Fibroblast of villous mesenchyme (primary cell): ENCODE results near the gene CLDN24. TPM values are rescaled to one million over a fixed set of nuclear protein-coding genes. Genes with fewer than 3 reads are reported as not detected.
"Not testable (repeated sequence)": the region's sequence is repeated elsewhere in the genome, so short reads cannot be mapped to it uniquely, and the experiment has no call there.

Experiments
- DNase-seq: peaks from one replicate; pipeline ENCODE4 v3.0.0-alpha.2; 2010; ENCODE audit warnings: low read depth
- H3K4me3 ChIP-seq: 2 replicates; pipeline ENCODE4 v1.5.1; 2011; ENCODE audit warnings: low read depth, mild to moderate bottlenecking, low read length
- total RNA-seq: library from RNA; depleted of rRNA; stranded (reverse); fragments of >200 nt; gene quantifications from 2 replicates; pipeline ENCODE4 v1.2.3, GENCODE V29; 2012
- TF ChIP-seq, protein P1 (sequence below): IDR thresholded peaks from 2 replicates; pipeline ENCODE4 v1.5.1; 2012; ENCODE audit warnings: low read depth, mild to moderate bottlenecking, low read length; ENCODE audit not compliant: insufficient read depth

Gene CLDN24
- total RNA-seq, 1 donor, result not detected

DNA sequence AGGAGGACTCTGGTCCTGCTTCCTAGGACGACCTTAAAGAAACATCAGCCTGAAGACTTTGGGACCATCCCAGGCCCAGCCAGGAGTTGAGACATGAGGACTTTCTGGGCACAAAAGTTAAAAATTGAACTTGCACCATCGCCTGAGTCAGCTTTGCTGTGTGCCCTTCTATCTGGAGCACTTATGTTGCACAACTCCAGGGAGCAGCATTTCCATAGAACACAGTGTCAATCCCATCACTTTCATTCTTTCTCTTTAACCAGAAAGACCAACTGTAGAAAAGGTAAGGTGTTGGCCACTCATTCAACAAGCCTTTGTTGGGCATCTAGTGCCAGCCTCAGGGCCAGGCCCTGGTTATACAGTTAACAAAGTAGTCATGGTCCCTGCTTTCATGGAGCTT lies 8.6 kb upstream of the CLDN24 start:
- TF ChIP-seq, protein P1, sequence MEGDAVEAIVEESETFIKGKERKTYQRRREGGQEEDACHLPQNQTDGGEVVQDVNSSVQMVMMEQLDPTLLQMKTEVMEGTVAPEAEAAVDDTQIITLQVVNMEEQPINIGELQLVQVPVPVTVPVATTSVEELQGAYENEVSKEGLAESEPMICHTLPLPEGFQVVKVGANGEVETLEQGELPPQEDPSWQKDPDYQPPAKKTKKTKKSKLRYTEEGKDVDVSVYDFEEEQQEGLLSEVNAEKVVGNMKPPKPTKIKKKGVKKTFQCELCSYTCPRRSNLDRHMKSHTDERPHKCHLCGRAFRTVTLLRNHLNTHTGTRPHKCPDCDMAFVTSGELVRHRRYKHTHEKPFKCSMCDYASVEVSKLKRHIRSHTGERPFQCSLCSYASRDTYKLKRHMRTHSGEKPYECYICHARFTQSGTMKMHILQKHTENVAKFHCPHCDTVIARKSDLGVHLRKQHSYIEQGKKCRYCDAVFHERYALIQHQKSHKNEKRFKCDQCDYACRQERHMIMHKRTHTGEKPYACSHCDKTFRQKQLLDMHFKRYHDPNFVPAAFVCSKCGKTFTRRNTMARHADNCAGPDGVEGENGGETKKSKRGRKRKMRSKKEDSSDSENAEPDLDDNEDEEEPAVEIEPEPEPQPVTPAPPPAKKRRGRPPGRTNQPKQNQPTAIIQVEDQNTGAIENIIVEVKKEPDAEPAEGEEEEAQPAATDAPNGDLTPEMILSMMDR, result no peak
- no peak for DNase-seq
- no peak overlapping the region for H3K4me3 ChIP-seq

DNA sequence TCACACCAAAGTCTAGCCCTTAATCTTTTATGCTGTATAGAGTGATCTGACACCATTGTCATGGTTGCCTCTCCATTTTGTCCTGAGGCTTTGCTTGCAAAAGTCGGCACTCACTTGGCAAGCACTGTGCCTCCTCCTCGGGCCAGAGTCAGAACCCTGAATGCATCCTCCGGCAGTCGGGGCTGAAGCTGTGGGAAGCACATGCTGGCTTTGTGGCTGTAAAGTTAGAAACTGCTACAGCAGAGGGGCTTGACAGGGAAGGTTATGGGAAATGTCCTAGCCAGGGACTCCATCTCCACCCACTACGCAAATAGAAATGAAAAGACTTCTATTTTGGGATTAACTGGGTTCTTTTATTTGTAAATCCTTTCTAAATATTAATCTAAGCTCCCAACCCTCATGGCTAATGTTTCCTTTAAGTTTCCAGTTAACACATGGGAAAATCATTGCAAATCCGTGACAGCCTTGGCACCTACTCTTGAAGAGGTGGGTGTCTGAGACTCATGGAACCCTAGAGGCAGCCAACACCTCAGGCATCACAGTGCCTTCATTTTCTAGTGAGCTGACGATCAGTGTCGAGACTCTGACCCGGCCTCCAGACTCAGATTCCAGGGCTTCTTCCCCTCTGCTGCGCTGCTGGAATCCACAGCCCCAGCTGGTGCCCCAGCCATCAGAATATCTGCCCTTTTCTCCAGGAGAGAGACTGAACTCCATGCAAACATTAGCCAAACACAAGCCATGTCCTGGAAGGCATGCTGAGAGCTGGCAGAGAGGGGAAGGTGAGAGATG lies 7.9 kb upstream of the CLDN24 start:
- TF ChIP-seq, protein P1, result no peak
- no peak overlapping the region for H3K4me3 ChIP-seq
- DNase-seq, result no peak

DNA sequence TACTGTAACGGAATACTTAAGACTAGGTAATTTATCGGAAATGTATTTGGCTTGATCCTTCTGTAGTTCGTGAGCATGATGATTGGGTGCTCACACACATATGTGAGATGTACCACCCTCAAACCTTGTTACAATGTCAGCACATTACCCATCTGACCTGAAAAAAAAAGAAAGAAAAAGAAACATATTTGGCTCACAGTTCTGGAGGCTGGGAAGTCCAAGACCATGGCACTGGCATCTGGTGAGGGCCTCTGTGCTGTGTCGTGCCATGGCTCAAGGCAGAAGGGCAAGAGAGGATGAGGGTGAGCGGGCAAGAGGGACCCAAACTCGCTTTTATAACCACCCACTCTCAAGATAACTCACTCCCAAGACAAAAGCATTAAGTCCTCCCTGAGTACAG lies 7.0 kb upstream of the CLDN24 start:
- DNase-seq, result no peak
- H3K4me3 ChIP-seq, result no peak overlapping the region
- TF ChIP-seq, protein P1, result no peak

DNA sequence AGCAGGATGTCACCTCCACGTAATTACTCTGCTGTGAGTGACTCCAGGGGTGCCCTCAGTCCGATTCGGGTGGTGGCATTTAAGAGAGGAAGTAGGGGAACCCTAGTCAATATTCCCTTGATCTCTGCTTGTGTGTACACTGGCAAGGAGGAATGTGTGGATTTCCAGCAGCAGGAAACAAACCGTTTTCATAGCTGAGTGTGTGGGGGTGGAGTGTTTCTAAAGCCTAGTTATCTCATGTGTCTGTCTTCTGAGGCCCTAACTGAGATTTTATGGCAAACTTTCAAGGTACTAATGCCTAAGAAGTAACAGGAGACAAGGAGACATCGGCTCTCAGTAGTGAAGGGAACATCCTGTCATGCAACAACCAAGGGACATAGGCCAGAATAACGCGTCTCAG lies 6.6 kb upstream of the CLDN24 start:
- TF ChIP-seq, protein P1, result no peak
- peak; percentile 22 for DNase-seq
- no peak overlapping the region for H3K4me3 ChIP-seq

DNA sequence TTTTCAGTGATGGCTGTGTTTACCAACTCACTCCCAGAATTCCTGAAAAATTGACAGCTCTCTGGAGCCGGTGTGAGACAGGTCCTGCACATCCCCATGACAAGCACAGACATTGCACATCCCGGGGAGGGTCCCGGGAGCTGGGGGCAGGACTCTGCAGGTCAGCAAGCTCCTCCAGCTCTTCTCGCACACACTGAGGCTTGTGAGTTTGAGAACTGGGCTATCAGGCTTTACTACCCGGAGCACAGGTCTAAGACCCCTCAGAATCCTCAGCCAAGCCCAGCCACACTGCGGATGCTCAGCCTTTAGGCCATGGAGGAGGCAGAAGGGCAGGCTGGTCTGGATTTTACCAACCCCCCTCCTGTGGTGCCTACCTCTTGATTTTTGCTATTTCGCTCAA lies 5.6 kb upstream of the CLDN24 start:
- TF ChIP-seq, protein P1, result no peak
- no peak overlapping the region for H3K4me3 ChIP-seq
- no peak for DNase-seq

DNA sequence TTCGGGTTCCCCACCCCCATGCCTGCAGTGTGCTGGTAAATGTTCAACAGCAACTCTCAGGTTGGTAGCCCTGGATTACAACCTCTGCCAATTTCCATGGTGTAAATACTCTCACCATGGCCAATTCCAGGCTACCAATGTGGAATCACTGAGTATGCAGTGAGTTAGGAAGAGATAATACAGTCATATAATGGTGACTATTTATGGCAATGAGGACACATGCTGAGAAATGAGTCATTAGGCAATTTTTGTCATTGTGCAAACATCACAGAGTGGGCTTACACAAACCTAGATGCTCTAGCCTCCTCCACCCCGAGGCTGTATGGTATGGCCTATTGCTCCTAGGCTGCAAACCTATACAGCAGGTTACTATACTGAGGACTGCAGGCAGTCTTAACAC lies 4.6 kb upstream of the CLDN24 start:
- no peak for DNase-seq
- no peak overlapping the region for H3K4me3 ChIP-seq
- TF ChIP-seq, protein P1, result no peak

DNA sequence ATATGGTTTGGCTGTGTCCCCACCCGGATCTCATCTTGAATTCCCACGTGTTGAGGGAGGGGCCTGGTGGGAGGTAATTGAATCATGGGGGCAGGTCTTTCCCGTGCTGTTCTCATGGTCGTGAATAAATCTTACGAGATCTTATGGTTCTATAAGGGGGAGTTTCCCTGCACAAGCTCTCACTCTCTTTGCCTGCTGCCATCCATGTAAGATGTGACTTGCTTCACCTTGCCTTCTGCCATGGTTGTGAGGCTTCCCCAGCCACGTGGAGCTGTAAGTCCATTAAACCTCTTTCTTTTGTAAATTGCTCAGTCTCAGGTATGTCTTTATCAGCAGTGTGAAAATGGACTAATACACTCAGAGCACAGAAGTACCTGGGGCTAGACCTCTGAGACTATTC lies 4.2 kb upstream of the CLDN24 start:
- H3K4me3 ChIP-seq, DNase-seq: not testable (repeated sequence)
